ENCODE data around the gene ARF6. TPM values are rescaled to one million over a fixed set of nuclear protein-coding genes. Genes with fewer than 3 reads are reported as not detected.
"Not testable (repeated sequence)": the region's sequence is repeated elsewhere in the genome, so short reads cannot be mapped to it uniquely, and the experiment has no call there.

Gene ARF6
- polyA plus RNA-seq, 1 donor from 2014 or later: 24.1 TPM

GRCh38 chr14:49902679-49903246 lies 9.9 kb downstream of the ARF6 start:
- H3K4me3 ChIP-seq (ENCODE audit: low read length); H3K9me2 ChIP-seq (ENCODE audit: insufficient read depth, low read length); H4K20me1 ChIP-seq (ENCODE audit: insufficient read depth); H3K79me2 ChIP-seq (replicated peaks; ENCODE audit: insufficient read depth, low read length); H2AFZ ChIP-seq (ENCODE audit: low read depth, low read length); H3K9me3 ChIP-seq (ENCODE audit: low read length); H3F3A ChIP-seq (ENCODE audit: insufficient read depth, low read length, poor library complexity, severe bottlenecking); H3K4me2 ChIP-seq (ENCODE audit: low read length); H3K36me3 ChIP-seq (ENCODE audit: insufficient read depth, low read length); H3K27ac ChIP-seq (ENCODE audit: low read length); H3K9ac ChIP-seq (ENCODE audit: low read length); H3K27me3 ChIP-seq (ENCODE audit: insufficient read depth, low read depth, low read length): not testable (repeated sequence)

- TF ChIP-seq MXI1 (conservative IDR thresholded peaks at IDR 0.05; ENCODE audit: poor library complexity, severe bottlenecking) (no peak), REST (IDR thresholded peaks at IDR 0.05; ENCODE audit: borderline replicate concordance) (no peak), EZH2 (IDR thresholded peaks at IDR 0.05; ENCODE audit: borderline replicate concordance, insufficient read depth, low read length, poor library complexity, severe bottlenecking) (no peak), SMC3 (conservative IDR thresholded peaks at IDR 0.05; ENCODE audit: poor library complexity) (no peak), EP300 (conservative IDR thresholded peaks at IDR 0.05; ENCODE audit: poor library complexity, severe bottlenecking) (no peak), POLR2AphosphoS5 (IDR thresholded peaks at IDR 0.05) (no peak), RAD21 (conservative IDR thresholded peaks at IDR 0.05) (no peak)
- TF ChIP-seq, protein P1, sequence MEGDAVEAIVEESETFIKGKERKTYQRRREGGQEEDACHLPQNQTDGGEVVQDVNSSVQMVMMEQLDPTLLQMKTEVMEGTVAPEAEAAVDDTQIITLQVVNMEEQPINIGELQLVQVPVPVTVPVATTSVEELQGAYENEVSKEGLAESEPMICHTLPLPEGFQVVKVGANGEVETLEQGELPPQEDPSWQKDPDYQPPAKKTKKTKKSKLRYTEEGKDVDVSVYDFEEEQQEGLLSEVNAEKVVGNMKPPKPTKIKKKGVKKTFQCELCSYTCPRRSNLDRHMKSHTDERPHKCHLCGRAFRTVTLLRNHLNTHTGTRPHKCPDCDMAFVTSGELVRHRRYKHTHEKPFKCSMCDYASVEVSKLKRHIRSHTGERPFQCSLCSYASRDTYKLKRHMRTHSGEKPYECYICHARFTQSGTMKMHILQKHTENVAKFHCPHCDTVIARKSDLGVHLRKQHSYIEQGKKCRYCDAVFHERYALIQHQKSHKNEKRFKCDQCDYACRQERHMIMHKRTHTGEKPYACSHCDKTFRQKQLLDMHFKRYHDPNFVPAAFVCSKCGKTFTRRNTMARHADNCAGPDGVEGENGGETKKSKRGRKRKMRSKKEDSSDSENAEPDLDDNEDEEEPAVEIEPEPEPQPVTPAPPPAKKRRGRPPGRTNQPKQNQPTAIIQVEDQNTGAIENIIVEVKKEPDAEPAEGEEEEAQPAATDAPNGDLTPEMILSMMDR (IDR thresholded peaks at IDR 0.05; ENCODE audit: poor library complexity, severe bottlenecking): no peak
- H3K4me3 ChIP-seq (ENCODE audit: low read length): no peak overlapping the region
- H2AFZ ChIP-seq (ENCODE audit: low read depth, low read length): no peak overlapping the region
- H3K9ac ChIP-seq (ENCODE audit: low read length): no peak overlapping the region
- no peaks in the 10 kb centered on the region for H3K79me2 ChIP-seq (replicated peaks; ENCODE audit: insufficient read depth, low read length)
- no peaks in the 10 kb centered on the region for H3K9me2 ChIP-seq (ENCODE audit: insufficient read depth, low read length)
- no peaks in the 10 kb centered on the region for H4K20me1 ChIP-seq (ENCODE audit: insufficient read depth)
- no peaks in the 10 kb centered on the region for H3K27me3 ChIP-seq (ENCODE audit: insufficient read depth, low read depth, low read length)
- H3K27ac ChIP-seq (ENCODE audit: low read length): no peak overlapping the region
- H3F3A ChIP-seq (ENCODE audit: insufficient read depth, low read length, poor library complexity, severe bottlenecking): no peaks in the 10 kb centered on the region
- no peak overlapping the region for H3K4me2 ChIP-seq (ENCODE audit: low read length)
- no peaks in the 10 kb centered on the region for H3K36me3 ChIP-seq (ENCODE audit: insufficient read depth, low read length)
- no peaks in the 10 kb centered on the region for H3K9me3 ChIP-seq (ENCODE audit: low read length)
Measured at GRCh38 chr14:49904270-49904669, 11.4 kb downstream of the ARF6 start.

- no peaks in the 10 kb centered on the region for H3K79me2 ChIP-seq (replicated peaks; ENCODE audit: insufficient read depth, low read length)
- no peak overlapping the region for H3K4me3 ChIP-seq (ENCODE audit: low read length)
- TF ChIP-seq, protein P1 (IDR thresholded peaks at IDR 0.05; ENCODE audit: poor library complexity, severe bottlenecking): no peak
- TF ChIP-seq RAD21 (conservative IDR thresholded peaks at IDR 0.05) (no peak), SMC3 (conservative IDR thresholded peaks at IDR 0.05; ENCODE audit: poor library complexity) (no peak), MXI1 (conservative IDR thresholded peaks at IDR 0.05; ENCODE audit: poor library complexity, severe bottlenecking) (no peak), EP300 (conservative IDR thresholded peaks at IDR 0.05; ENCODE audit: poor library complexity, severe bottlenecking) (no peak), TAF1 (IDR thresholded peaks at IDR 0.05; ENCODE audit: low read depth) (no peak), REST (IDR thresholded peaks at IDR 0.05; ENCODE audit: borderline replicate concordance) (no peak), POLR2AphosphoS5 (IDR thresholded peaks at IDR 0.05) (no peak), EZH2 (IDR thresholded peaks at IDR 0.05; ENCODE audit: borderline replicate concordance, insufficient read depth, low read length, poor library complexity, severe bottlenecking) (no peak)
- H3K9ac ChIP-seq (ENCODE audit: low read length): no peak overlapping the region
- no peaks in the 10 kb centered on the region for H3K9me3 ChIP-seq (ENCODE audit: low read length)
- H3K9me2 ChIP-seq (ENCODE audit: insufficient read depth, low read length): no peaks in the 10 kb centered on the region
- H4K20me1 ChIP-seq (ENCODE audit: insufficient read depth): no peaks in the 10 kb centered on the region
- H3K4me2 ChIP-seq (ENCODE audit: low read length): no peak overlapping the region
- no peaks in the 10 kb centered on the region for H3K36me3 ChIP-seq (ENCODE audit: insufficient read depth, low read length)
- H3K27me3 ChIP-seq (ENCODE audit: insufficient read depth, low read depth, low read length): no peaks in the 10 kb centered on the region
- H3K27ac ChIP-seq (ENCODE audit: low read length): no peak overlapping the region
- H2AFZ ChIP-seq (ENCODE audit: low read depth, low read length): no peak overlapping the region
- no peaks in the 10 kb centered on the region for H3F3A ChIP-seq (ENCODE audit: insufficient read depth, low read length, poor library complexity, severe bottlenecking)
Measured at GRCh38 chr14:49905989-49906388, 13.1 kb downstream of the ARF6 start.
